ENCODE data around the gene DUSP22.
A peak's percentile ranks its signal among the peaks of the same experiment; 100 is the strongest.

Gene DUSP22

DNA sequence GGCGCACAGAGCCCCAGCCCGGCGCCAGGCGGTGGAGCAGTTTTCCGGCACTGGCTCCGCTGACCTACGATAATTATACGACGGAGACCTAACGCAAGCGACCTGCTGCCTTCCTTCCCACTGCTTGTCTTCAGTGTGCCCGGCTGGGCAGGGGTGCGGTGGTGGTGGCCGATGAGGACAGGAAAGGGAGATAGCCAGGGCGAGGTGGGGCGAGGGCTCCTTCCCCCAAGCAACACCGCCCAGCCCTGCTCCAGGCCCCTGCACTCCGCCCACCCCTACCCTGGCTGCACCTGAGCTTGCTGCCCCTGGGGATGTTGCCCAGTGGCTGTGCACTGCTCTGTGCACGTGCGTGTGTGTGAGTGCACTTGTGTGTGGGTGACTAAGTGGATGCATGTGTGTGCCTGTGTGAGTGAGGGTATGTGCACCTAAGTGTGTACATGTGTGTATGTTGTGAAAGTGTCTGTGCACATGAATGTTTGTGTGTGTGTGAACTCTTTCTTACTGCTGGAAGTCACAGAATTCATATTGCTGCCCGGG, 56.6 kb downstream of the DUSP22 start:
- no peaks in the 10 kb centered on the region for H3K36me3 ChIP-seq (ENCODE audit: control insufficient read depth, insufficient read depth, low read length)
- H2BK120ac ChIP-seq (ENCODE audit: low read depth, low read length): no peak overlapping the region
- no peak overlapping the region for H3K27ac ChIP-seq (ENCODE audit: low read depth, low read length)
- H3K18ac ChIP-seq (ENCODE audit: low read length): no peak overlapping the region
- H3K56ac ChIP-seq (ENCODE audit: low read length): no peak overlapping the region
- no peak overlapping the region for H2AK5ac ChIP-seq (ENCODE audit: low read length)
- no peak overlapping the region for H2BK5ac ChIP-seq (ENCODE audit: low read length)
- H3K4me3 ChIP-seq (ENCODE audit: low read length): no peak overlapping the region
- H3K9ac ChIP-seq (ENCODE audit: low read length): no peak overlapping the region
- no peak overlapping the region for H2BK15ac ChIP-seq (replicated peaks; ENCODE audit: low read depth)
- no peaks in the 10 kb centered on the region for H3K79me2 ChIP-seq (ENCODE audit: control insufficient read depth, insufficient read depth, low read length)
- H3K4me1 ChIP-seq (ENCODE audit: control insufficient read depth, low read depth, low read length): no peaks in the 10 kb centered on the region
- no peak for DNase-seq
- no peak overlapping the region for H3K23ac ChIP-seq (ENCODE audit: low read length)
- no peak overlapping the region for H3K4ac ChIP-seq (ENCODE audit: low read depth, low read length)
- H3K4me2 ChIP-seq (ENCODE audit: low read length): no peak overlapping the region
- no peaks in the 10 kb centered on the region for H3K27me3 ChIP-seq (ENCODE audit: insufficient read depth, low read length, poor library complexity)
- H4K5ac ChIP-seq (ENCODE audit: low read length): no peak overlapping the region
- no peak overlapping the region for H4K8ac ChIP-seq (ENCODE audit: low read depth, low read length)
- no peaks in the 10 kb centered on the region for H3K79me1 ChIP-seq (ENCODE audit: low read length)
- no CpG with 5 or more reads among the region's 21 CpGs for WGBS (ENCODE audit: extremely low coverage, insufficient coverage, low lambda C conversion rate)

DNA sequence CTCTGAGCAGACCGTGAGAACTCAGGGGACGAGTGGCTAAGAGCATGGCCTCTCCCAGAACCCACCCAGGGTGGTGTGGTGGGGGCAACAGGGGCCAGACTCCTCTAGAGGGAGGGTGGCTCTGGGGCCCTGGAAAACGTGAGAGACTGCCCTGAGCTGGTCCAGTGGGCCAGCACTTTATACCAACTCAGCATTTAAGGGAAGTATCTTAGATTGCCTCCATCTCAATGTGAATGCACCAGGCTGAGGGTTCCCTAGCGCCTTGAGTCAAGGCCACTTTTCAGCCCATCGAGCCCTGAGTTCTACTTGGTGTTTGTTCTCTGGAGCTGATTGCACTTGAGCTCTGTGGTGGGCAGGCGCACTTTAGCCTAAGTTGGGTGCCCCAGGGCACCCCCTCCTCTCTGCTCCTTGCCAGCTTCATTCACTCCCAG, 57.2 kb downstream of the DUSP22 start:
- Histone ChIP-seq H2BK5ac (ENCODE audit: low read length) (no peak overlapping the region), H3K79me2 (ENCODE audit: control insufficient read depth, insufficient read depth, low read length) (no peaks in the 10 kb centered on the region), H3K9ac (ENCODE audit: low read length) (no peak overlapping the region), H2BK15ac (replicated peaks; ENCODE audit: low read depth) (no peak overlapping the region), H3K18ac (ENCODE audit: low read length) (no peak overlapping the region), H3K4me2 (ENCODE audit: low read length) (no peak overlapping the region), H3K36me3 (ENCODE audit: control insufficient read depth, insufficient read depth, low read length) (no peaks in the 10 kb centered on the region), H3K56ac (ENCODE audit: low read length) (no peak overlapping the region), H3K27me3 (ENCODE audit: insufficient read depth, low read length, poor library complexity) (no peaks in the 10 kb centered on the region), H3K23ac (ENCODE audit: low read length) (no peak overlapping the region), H3K4ac (ENCODE audit: low read depth, low read length) (no peak overlapping the region), H2BK120ac (ENCODE audit: low read depth, low read length) (no peak overlapping the region), H4K5ac (ENCODE audit: low read length) (no peak overlapping the region), H3K27ac (ENCODE audit: low read depth, low read length) (no peak overlapping the region), H4K8ac (ENCODE audit: low read depth, low read length) (no peak overlapping the region), H3K79me1 (ENCODE audit: low read length) (no peaks in the 10 kb centered on the region), H2AK5ac (ENCODE audit: low read length) (no peak overlapping the region), H3K4me1 (ENCODE audit: control insufficient read depth, low read depth, low read length) (no peaks in the 10 kb centered on the region), H3K4me3 (ENCODE audit: low read length) (no peak overlapping the region)
- DNase-seq: no peak
- no CpG with 5 or more reads among the region's 6 CpGs for WGBS (ENCODE audit: extremely low coverage, insufficient coverage, low lambda C conversion rate)

DNA sequence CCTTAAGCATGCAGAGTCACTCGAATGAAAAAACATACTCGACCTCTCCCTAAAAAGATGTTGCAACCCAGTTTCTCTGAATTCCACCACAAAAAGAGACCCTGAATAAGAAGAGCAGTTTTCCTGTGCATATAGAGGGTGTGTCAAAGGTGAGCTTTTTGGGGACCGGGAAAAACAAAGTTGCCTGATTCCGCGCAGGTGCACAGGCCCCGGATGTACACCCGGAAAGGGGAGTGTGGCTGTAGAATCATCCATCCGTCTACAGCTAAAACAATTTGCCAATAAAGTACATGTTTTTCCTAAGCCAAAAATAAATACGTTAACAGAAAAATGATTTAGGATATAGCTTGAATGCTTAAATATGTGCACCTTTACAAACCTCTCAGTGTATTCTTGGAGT, 58.1 kb downstream of the DUSP22 start:
- no peak for DNase-seq
- no peak overlapping the region for H3K56ac ChIP-seq (ENCODE audit: low read length)
- WGBS (ENCODE audit: extremely low coverage, insufficient coverage, low lambda C conversion rate): no CpG with 5 or more reads among the region's 9 CpGs
- no peak overlapping the region for H3K4me3 ChIP-seq (ENCODE audit: low read length)
- no peak overlapping the region for H3K4me2 ChIP-seq (ENCODE audit: low read length)
- H3K79me1 ChIP-seq (ENCODE audit: low read length): no peaks in the 10 kb centered on the region
- H3K9ac ChIP-seq (ENCODE audit: low read length): no peak overlapping the region
- no peak overlapping the region for H2BK5ac ChIP-seq (ENCODE audit: low read length)
- H3K27me3 ChIP-seq (ENCODE audit: insufficient read depth, low read length, poor library complexity): no peaks in the 10 kb centered on the region
- no peaks in the 10 kb centered on the region for H3K4me1 ChIP-seq (ENCODE audit: control insufficient read depth, low read depth, low read length)
- H2BK15ac ChIP-seq (replicated peaks; ENCODE audit: low read depth): no peak overlapping the region
- H4K5ac ChIP-seq (ENCODE audit: low read length): no peak overlapping the region
- no peak overlapping the region for H3K4ac ChIP-seq (ENCODE audit: low read depth, low read length)
- H4K8ac ChIP-seq (ENCODE audit: low read depth, low read length): no peak overlapping the region
- no peak overlapping the region for H2BK120ac ChIP-seq (ENCODE audit: low read depth, low read length)
- H3K79me2 ChIP-seq (ENCODE audit: control insufficient read depth, insufficient read depth, low read length): no peaks in the 10 kb centered on the region
- H3K36me3 ChIP-seq (ENCODE audit: control insufficient read depth, insufficient read depth, low read length): no peaks in the 10 kb centered on the region
- H3K23ac ChIP-seq (ENCODE audit: low read length): no peak overlapping the region
- no peak overlapping the region for H3K18ac ChIP-seq (ENCODE audit: low read length)
- H2AK5ac ChIP-seq (ENCODE audit: low read length): no peak overlapping the region
- no peak overlapping the region for H3K27ac ChIP-seq (ENCODE audit: low read depth, low read length)

DNA sequence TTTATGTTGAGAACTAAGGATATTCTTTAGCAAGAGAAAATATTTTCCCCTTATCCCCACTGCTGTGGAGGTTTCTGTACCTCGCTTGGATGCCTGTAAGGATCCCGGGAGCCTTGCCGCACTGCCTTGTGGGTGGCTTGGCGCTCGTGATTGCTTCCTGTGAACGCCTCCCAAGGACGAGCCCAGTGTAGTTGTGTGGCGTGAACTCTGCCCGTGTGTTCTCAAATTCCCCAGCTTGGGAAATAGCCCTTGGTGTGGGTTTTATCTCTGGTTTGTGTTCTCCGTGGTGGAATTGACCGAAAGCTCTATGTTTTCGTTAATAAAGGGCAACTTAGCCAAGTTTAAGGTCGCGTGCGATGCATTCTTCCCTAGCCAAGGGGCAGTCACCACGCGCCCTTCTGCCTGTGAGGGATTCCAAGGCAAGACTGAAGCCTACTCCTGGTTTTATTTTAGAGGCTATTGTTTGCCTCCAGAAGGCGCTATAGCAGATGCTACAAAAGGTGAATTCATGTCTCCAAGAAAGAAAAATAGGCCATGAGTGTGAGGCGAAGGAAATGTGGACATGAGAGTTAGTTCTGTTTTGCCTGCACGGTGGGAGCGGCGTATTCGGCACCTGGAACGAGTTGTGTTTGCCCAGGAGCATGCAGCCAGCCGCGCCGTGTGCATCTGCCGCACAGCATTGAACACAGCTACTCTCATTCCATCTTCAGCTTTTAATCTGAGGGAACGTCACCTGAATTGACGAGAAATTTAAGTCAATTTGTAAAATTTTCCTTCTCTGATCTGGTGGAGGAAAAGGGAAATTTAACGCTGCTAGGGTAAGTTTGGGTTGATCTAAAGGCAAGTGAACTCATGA, 59.0 kb downstream of the DUSP22 start:
- no peak overlapping the region for H3K27ac ChIP-seq (ENCODE audit: low read depth, low read length)
- no peaks in the 10 kb centered on the region for H3K79me2 ChIP-seq (ENCODE audit: control insufficient read depth, insufficient read depth, low read length)
- no peak for DNase-seq
- no CpG with 5 or more reads among the region's 31 CpGs for WGBS (ENCODE audit: extremely low coverage, insufficient coverage, low lambda C conversion rate)
- no peaks in the 10 kb centered on the region for H3K79me1 ChIP-seq (ENCODE audit: low read length)
- no peaks in the 10 kb centered on the region for H3K27me3 ChIP-seq (ENCODE audit: insufficient read depth, low read length, poor library complexity)
- H4K8ac ChIP-seq (ENCODE audit: low read depth, low read length): no peak overlapping the region
- no peak overlapping the region for H3K4ac ChIP-seq (ENCODE audit: low read depth, low read length)
- H3K36me3 ChIP-seq (ENCODE audit: control insufficient read depth, insufficient read depth, low read length): no peaks in the 10 kb centered on the region
- no peak overlapping the region for H3K4me3 ChIP-seq (ENCODE audit: low read length)
- no peak overlapping the region for H3K4me2 ChIP-seq (ENCODE audit: low read length)
- no peak overlapping the region for H2BK120ac ChIP-seq (ENCODE audit: low read depth, low read length)
- no peak overlapping the region for H4K5ac ChIP-seq (ENCODE audit: low read length)
- H3K4me1 ChIP-seq (ENCODE audit: control insufficient read depth, low read depth, low read length): no peaks in the 10 kb centered on the region
- H3K23ac ChIP-seq (ENCODE audit: low read length): no peak overlapping the region
- no peak overlapping the region for H2BK5ac ChIP-seq (ENCODE audit: low read length)
- no peak overlapping the region for H3K56ac ChIP-seq (ENCODE audit: low read length)
- H2BK15ac ChIP-seq (replicated peaks; ENCODE audit: low read depth): no peak overlapping the region
- no peak overlapping the region for H2AK5ac ChIP-seq (ENCODE audit: low read length)
- H3K9ac ChIP-seq (ENCODE audit: low read length): no peak overlapping the region
- no peak overlapping the region for H3K18ac ChIP-seq (ENCODE audit: low read length)

DNA sequence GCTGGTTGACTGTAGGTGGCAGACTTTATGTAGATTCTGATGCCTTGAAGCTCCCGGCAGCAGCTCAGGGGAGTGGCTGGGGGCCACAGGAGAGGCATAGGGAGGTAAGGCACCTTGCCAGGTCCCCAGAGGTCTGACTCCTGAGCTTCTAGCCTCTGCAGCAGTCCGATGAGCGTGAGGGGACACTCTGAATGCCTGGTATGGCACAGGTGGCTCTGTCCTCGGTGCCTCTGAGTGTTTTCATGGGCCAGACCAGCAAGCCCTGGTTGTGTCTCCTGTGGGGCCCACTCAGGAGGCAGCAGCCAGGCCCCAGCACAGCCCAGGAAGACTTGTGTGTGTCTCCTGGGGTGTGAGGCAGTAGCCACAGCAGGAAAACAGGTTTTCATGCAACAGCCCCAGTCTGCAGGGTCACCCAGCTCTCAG, 59.6 kb downstream of the DUSP22 start:
- H3K79me2 ChIP-seq (ENCODE audit: control insufficient read depth, insufficient read depth, low read length): no peaks in the 10 kb centered on the region
- H3K36me3 ChIP-seq (ENCODE audit: control insufficient read depth, insufficient read depth, low read length): no peaks in the 10 kb centered on the region
- no CpG with 5 or more reads among the region's 4 CpGs for WGBS (ENCODE audit: extremely low coverage, insufficient coverage, low lambda C conversion rate)
- peak; percentile 46 for DNase-seq
- H2BK15ac ChIP-seq (replicated peaks; ENCODE audit: low read depth): no peak overlapping the region
- no peak overlapping the region for H3K18ac ChIP-seq (ENCODE audit: low read length)
- no peak overlapping the region for H2AK5ac ChIP-seq (ENCODE audit: low read length)
- H3K9ac ChIP-seq (ENCODE audit: low read length): no peak overlapping the region
- no peak overlapping the region for H3K4me2 ChIP-seq (ENCODE audit: low read length)
- H3K4me1 ChIP-seq (ENCODE audit: control insufficient read depth, low read depth, low read length): no peaks in the 10 kb centered on the region
- no peaks in the 10 kb centered on the region for H3K79me1 ChIP-seq (ENCODE audit: low read length)
- no peaks in the 10 kb centered on the region for H3K27me3 ChIP-seq (ENCODE audit: insufficient read depth, low read length, poor library complexity)
- H3K23ac ChIP-seq (ENCODE audit: low read length): no peak overlapping the region
- H3K56ac ChIP-seq (ENCODE audit: low read length): no peak overlapping the region
- no peak overlapping the region for H2BK5ac ChIP-seq (ENCODE audit: low read length)
- H4K5ac ChIP-seq (ENCODE audit: low read length): no peak overlapping the region
- no peak overlapping the region for H3K27ac ChIP-seq (ENCODE audit: low read depth, low read length)
- no peak overlapping the region for H3K4me3 ChIP-seq (ENCODE audit: low read length)
- no peak overlapping the region for H2BK120ac ChIP-seq (ENCODE audit: low read depth, low read length)
- no peak overlapping the region for H3K4ac ChIP-seq (ENCODE audit: low read depth, low read length)
- no peak overlapping the region for H4K8ac ChIP-seq (ENCODE audit: low read depth, low read length)

Data from mesendoderm (in vitro differentiated cells).